AG09309 (cell line): ENCODE measurements around the gene GTPBP2.
A peak's percentile ranks its signal among the peaks of the same experiment; 100 is the strongest.

ENCODE experiments used
- DNase-seq: peaks from one replicate; pipeline ENCODE4 v3.0.0-alpha.2; 2010; ENCODE audit warnings: low read depth
- H3K4me3 ChIP-seq: 2 replicates; pipeline ENCODE4 v1.5.1; 2011; ENCODE audit warnings: mild to moderate bottlenecking, low read depth, low read length, moderate library complexity; ENCODE audit not compliant: control insufficient read depth
- CTCF ChIP-seq: IDR thresholded peaks from 2 replicates; pipeline ENCODE4 v1.5.1; 2011; ENCODE audit warnings: mild to moderate bottlenecking, low read depth, low read length, inconsistent platforms; ENCODE audit not compliant: insufficient read depth, control insufficient read depth; ENCODE audit errors: missing control alignments

GTPBP2 gene

GRCh38 chr6:43629104-43629504, at the start of gene GTPBP2:
TSS of gene GTPBP2 (minus strand) at chr6:43629264. CDS start at chr6:43629162, 102 bp downstream.
- no peak for TF ChIP-seq CTCF

GRCh38 chr6:43678341-43678740, 49.3 kb upstream of the GTPBP2 start:
- TF ChIP-seq CTCF: no peak
- H3K4me3 ChIP-seq: no peak overlapping the region
- no peak for DNase-seq

More at GRCh38 chr6:43629104-43629504, at the start of gene GTPBP2:
- peak; percentile 96 for DNase-seq
- peak within 1 kb of the TSS; percentile 85 for H3K4me3 ChIP-seq

GRCh38 chr6:43677759-43678158, 48.7 kb upstream of the GTPBP2 start:
- TF ChIP-seq CTCF: no peak
- DNase-seq: no peak
- H3K4me3 ChIP-seq: no peak overlapping the region

- no peak for DNase-seq
- H3K4me3 ChIP-seq: no peak overlapping the region
- no peak for TF ChIP-seq CTCF
Measured at GRCh38 chr6:43676962-43677606, 48.0 kb upstream of the GTPBP2 start.

- H3K4me3 ChIP-seq: no peak overlapping the region
- no peak for DNase-seq
- no peak for TF ChIP-seq CTCF
Measured at GRCh38 chr6:43674921-43675320, 45.9 kb upstream of the GTPBP2 start.

- no peak overlapping the region for H3K4me3 ChIP-seq
- no peak for TF ChIP-seq CTCF
- no peak for DNase-seq
Measured at GRCh38 chr6:43674291-43674690, 45.2 kb upstream of the GTPBP2 start.
